ENCODE data around the gene RHOB.

RHOB gene

GRCh38 chr2:20403774-20404312 lies 43.0 kb upstream of the RHOB start:
- TF ChIP-seq, protein P1, sequence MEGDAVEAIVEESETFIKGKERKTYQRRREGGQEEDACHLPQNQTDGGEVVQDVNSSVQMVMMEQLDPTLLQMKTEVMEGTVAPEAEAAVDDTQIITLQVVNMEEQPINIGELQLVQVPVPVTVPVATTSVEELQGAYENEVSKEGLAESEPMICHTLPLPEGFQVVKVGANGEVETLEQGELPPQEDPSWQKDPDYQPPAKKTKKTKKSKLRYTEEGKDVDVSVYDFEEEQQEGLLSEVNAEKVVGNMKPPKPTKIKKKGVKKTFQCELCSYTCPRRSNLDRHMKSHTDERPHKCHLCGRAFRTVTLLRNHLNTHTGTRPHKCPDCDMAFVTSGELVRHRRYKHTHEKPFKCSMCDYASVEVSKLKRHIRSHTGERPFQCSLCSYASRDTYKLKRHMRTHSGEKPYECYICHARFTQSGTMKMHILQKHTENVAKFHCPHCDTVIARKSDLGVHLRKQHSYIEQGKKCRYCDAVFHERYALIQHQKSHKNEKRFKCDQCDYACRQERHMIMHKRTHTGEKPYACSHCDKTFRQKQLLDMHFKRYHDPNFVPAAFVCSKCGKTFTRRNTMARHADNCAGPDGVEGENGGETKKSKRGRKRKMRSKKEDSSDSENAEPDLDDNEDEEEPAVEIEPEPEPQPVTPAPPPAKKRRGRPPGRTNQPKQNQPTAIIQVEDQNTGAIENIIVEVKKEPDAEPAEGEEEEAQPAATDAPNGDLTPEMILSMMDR (conservative IDR thresholded peaks at IDR 0.05; ENCODE audit: low read depth, low read length), result no peak
- no peak overlapping the region for H3K4me3 ChIP-seq (ENCODE audit: low read length)
- no peak for DNase-seq (ENCODE audit: low read depth)

GRCh38 chr2:20404950-20405349 lies 41.9 kb upstream of the RHOB start:
- TF ChIP-seq, protein P1 (conservative IDR thresholded peaks at IDR 0.05; ENCODE audit: low read depth, low read length), result no peak
- no peak for DNase-seq (ENCODE audit: low read depth)
- no peak overlapping the region for H3K4me3 ChIP-seq (ENCODE audit: low read length)

DNA sequence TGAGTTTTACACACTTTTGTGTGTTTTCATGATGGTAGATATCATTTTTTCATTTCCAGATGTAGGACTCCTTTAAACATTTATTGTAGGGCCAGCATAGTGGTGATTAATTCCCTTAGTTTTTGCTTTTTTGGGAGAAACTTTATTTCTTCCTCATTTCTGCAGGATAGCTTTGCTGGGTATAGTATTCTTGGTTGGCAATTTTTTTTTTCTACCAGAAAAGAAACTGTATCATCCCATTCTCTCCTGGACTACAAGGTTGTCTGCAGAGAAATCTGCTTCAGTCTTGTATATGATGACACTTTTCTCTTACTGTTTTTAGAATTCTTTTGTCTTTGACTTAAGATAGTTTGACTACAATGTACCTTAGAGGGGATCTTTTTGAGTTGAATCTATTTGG lies 37.8 kb upstream of the RHOB start:
- TF ChIP-seq, protein P1 (conservative IDR thresholded peaks at IDR 0.05; ENCODE audit: low read depth, low read length), result no peak
- no peak for DNase-seq (ENCODE audit: low read depth)
- no peak overlapping the region for H3K4me3 ChIP-seq (ENCODE audit: low read length)

- no peak for DNase-seq (ENCODE audit: low read depth)
- no peak overlapping the region for H3K4me3 ChIP-seq (ENCODE audit: low read length)
- TF ChIP-seq, protein P1 (conservative IDR thresholded peaks at IDR 0.05; ENCODE audit: low read depth, low read length), result no peak
Measured at GRCh38 chr2:20410556-20411277, 36.2 kb upstream of the RHOB start.

GRCh38 chr2:20411361-20411894 lies 35.4 kb upstream of the RHOB start:
- peak; percentile 53 for DNase-seq (ENCODE audit: low read depth)
- TF ChIP-seq, protein P1 (conservative IDR thresholded peaks at IDR 0.05; ENCODE audit: low read depth, low read length), result peak; percentile 90
- H3K4me3 ChIP-seq (ENCODE audit: low read length), result no peak overlapping the region

GRCh38 chr2:20414806-20415205 lies 32.1 kb upstream of the RHOB start:
- no peak overlapping the region for H3K4me3 ChIP-seq (ENCODE audit: low read length)
- TF ChIP-seq, protein P1 (conservative IDR thresholded peaks at IDR 0.05; ENCODE audit: low read depth, low read length), result no peak
- no peak for DNase-seq (ENCODE audit: low read depth)

DNA sequence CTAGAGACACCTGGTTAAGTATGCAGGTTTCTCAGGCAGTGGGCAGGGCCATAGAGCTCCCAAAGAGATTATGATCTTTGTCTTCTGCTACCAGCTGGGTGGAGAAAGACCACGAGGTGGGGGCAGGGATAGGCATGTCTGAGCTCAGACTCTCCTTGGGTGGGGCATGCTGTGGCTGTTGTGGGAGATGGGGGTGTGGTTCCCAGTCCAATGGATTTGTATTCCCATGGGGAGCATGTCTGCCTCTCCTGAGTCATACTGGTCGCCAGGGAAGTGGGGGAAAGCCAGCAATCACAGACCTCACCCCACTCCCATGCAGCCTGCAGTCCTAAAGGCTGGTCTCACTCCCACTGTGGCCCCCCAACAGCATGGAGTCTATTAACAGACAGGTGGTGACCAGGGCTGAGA lies 31.4 kb upstream of the RHOB start:
- TF ChIP-seq, protein P1 (conservative IDR thresholded peaks at IDR 0.05; ENCODE audit: low read depth, low read length), result no peak
- H3K4me3 ChIP-seq (ENCODE audit: low read length), result no peak overlapping the region
- DNase-seq (ENCODE audit: low read depth), result no peak

Measured in retinal pigment epithelial cell (primary cell).